Keratinocyte (primary cell): Measurements from ENCODE around the gene RPEL1. TPM values are rescaled to one million over a fixed set of nuclear protein-coding genes. Genes with fewer than 3 reads are reported as not detected.
A peak's percentile ranks its signal among the peaks of the same experiment; 100 is the strongest.

ENCODE experiments used
- DNase-seq: peaks from one replicate; pipeline ENCODE4 v3.0.0-alpha.2; 2011; ENCODE audit warnings: low read depth, missing footprints, low spot score
- FAIRE-seq: peaks from 2 replicates; lab custom pipeline; 2011; peaks lifted over from hg19 to GRCh38; lab: Jason Lieb, UNC
- H2AFZ ChIP-seq: 2 replicates; pipeline ENCODE4 v1.6.0; 2012; ENCODE audit warnings: low read length, control low read depth, inconsistent platforms; ENCODE audit not compliant: control insufficient read depth
- H3K27ac ChIP-seq: 2 replicates; pipeline ENCODE4 v1.5.1; 2011; ENCODE audit warnings: low read length; ENCODE audit not compliant: control insufficient read depth, insufficient read depth
- H3K27me3 ChIP-seq: 3 replicates; pipeline ENCODE4 v1.6.0; 2011; ENCODE audit warnings: low read length; ENCODE audit not compliant: control insufficient read depth, insufficient read depth; ENCODE audit errors: extremely low read depth
- H3K36me3 ChIP-seq, 2 experiments: 2 replicates in 1 of 2; 3 replicates in 1 of 2; pipeline ENCODE4 v1.5.1; 2011; ENCODE audit warnings: low read length in 2 of 2, mild to moderate bottlenecking in 1 of 2; ENCODE audit not compliant: control insufficient read depth in 2 of 2, insufficient read depth in 2 of 2; ENCODE audit errors: extremely low read depth in 1 of 2
- H3K4me1 ChIP-seq: 3 replicates; pipeline ENCODE4 v1.5.1; 2011; ENCODE audit warnings: low read length; ENCODE audit not compliant: control insufficient read depth, insufficient read depth; ENCODE audit errors: extremely low read depth
- H3K4me2 ChIP-seq: 3 replicates; pipeline ENCODE4 v1.6.0; 2011; ENCODE audit warnings: low read depth, low read length; ENCODE audit not compliant: control insufficient read depth, insufficient read depth; ENCODE audit errors: extremely low read depth
- H3K4me3 ChIP-seq, 3 experiments: fragments of 200-600 bp in 1 of 3; sonication (generic) in 1 of 3; 2 replicates in 2 of 3; 3 replicates in 1 of 3; pipeline ENCODE4 v1.5.1; 2011 to 2016; ENCODE audit warnings: low read length in 3 of 3, mild to moderate bottlenecking in 3 of 3, control low read depth in 2 of 3, inconsistent platforms in 1 of 3, low read depth in 1 of 3, mixed read lengths in 1 of 3, mixed run types in 1 of 3, moderate library complexity in 1 of 3; ENCODE audit not compliant: control insufficient read depth in 2 of 3, insufficient read depth in 2 of 3; ENCODE audit errors: extremely low read depth in 1 of 3
- H3K79me2 ChIP-seq: 2 replicates; pipeline ENCODE4 v1.6.0; 2012; ENCODE audit warnings: low read length; ENCODE audit not compliant: control insufficient read depth, insufficient read depth
- H3K9ac ChIP-seq: 3 replicates; pipeline ENCODE4 v1.6.0; 2011; ENCODE audit warnings: low read length; ENCODE audit not compliant: control insufficient read depth, insufficient read depth; ENCODE audit errors: extremely low read depth
- H3K9me1 ChIP-seq: 3 replicates; pipeline ENCODE4 v1.6.0; 2011; ENCODE audit warnings: low read length; ENCODE audit not compliant: control insufficient read depth, insufficient read depth; ENCODE audit errors: extremely low read depth
- H3K9me3 ChIP-seq: 2 replicates; pipeline ENCODE4 v1.5.1; 2012; ENCODE audit warnings: low read depth, low read length; ENCODE audit not compliant: control insufficient read depth
- H4K20me1 ChIP-seq: 3 replicates; pipeline ENCODE4 v1.6.0; 2011; ENCODE audit warnings: low read length; ENCODE audit not compliant: control insufficient read depth, insufficient read depth; ENCODE audit errors: extremely low read depth
- EZH2 ChIP-seq: IDR thresholded peaks from one replicate; pipeline ENCODE4 v1.6.1; 2012; ENCODE audit warnings: inconsistent platforms, mild to moderate bottlenecking, low read length, moderate library complexity
- dilution Hi-C: fragments of 300-500 bp; cut with MboI; formaldehyde crosslinking; loops from one replicate; pipeline ENCODE4 v1.7.0; 2020; ENCODE audit warnings: low sequenced_read_pairs; ENCODE audit not compliant: extremely low pct_ligation_motif_present
- polyA plus RNA-seq, 5 experiments: library from polyadenylated mRNA; depleted of rRNA in 3 of 5; stranded (reverse) in 3 of 5; stranded (forward) in 1 of 5; unstranded in 1 of 5; fragments of >200 nt; gene quantifications; 1 replicate in 1 of 5; 2 replicates in 3 of 5; 3 replicates in 1 of 5; pipeline versions ENCODE4 v1.2.1 to v1.2.3, GENCODE V29; 2011 to 2012; ENCODE audit warnings: missing spikeins in 2 of 5, low read depth in 1 of 5, low replicate concordance in 1 of 5
- TF ChIP-seq, protein P1 (sequence below), 3 experiments: IDR thresholded peaks in 1 of 3; conservative IDR thresholded peaks in 1 of 3; optimal IDR thresholded peaks in 1 of 3; 2 replicates in 2 of 3; 3 replicates in 1 of 3; pipeline versions ENCODE3 to v1.5.1; 2011; ENCODE audit warnings: low read length in 3 of 3, mild to moderate bottlenecking in 3 of 3, moderate library complexity in 2 of 3, control low read depth in 1 of 3, inconsistent platforms in 1 of 3; ENCODE audit not compliant: insufficient read depth in 2 of 3; ENCODE audit errors: extremely low read depth in 1 of 3

RPEL1 gene
- polyA plus RNA-seq, 1 donor (not counting 4 experiments of a cell fraction or from before 2014, with no cell fraction given), result 0.04 TPM

DNA sequence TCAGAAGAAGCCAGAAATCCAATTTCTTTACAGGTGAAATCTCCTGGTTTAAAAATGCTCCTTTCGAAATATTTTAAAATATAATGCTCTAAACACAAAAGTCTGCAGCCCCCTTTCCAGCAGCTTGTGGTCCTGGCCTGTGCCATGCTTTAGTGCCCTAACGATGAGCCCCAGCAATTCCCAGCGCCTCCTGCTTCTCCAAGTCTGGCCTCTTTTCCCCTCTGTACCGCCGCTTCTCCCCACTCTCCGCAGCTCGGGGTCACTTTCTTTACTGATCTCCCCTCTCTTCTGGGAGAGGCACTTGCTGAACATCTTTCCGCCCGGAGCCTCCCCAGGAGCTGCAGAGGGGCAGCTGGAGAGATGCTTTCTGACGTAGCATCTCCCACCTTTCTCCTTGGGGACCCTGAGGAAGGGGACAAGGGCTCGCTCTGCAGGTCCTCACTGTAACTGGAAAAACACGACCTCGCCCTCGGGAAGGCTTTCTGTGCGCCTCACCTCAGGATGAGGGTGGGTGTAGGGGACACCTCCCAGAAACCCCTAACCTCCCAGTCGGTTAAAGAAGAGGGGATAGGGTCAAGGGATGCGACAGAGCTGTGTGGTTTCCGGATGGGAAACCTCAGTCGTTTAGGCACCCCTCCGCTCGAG, 30.7 kb downstream of the RPEL1 start:
- H3K27me3 ChIP-seq, result peaks cover 42% of the 10 kb centered on the region
- dilution Hi-C loops, result no loop called here
- no peak overlapping the region for H2AFZ ChIP-seq
- FAIRE-seq (no peak), DNase-seq (no peak)
- H3K4me2 ChIP-seq, result peak overlapping the region; percentile 77
- TF ChIP-seq, protein P1, sequence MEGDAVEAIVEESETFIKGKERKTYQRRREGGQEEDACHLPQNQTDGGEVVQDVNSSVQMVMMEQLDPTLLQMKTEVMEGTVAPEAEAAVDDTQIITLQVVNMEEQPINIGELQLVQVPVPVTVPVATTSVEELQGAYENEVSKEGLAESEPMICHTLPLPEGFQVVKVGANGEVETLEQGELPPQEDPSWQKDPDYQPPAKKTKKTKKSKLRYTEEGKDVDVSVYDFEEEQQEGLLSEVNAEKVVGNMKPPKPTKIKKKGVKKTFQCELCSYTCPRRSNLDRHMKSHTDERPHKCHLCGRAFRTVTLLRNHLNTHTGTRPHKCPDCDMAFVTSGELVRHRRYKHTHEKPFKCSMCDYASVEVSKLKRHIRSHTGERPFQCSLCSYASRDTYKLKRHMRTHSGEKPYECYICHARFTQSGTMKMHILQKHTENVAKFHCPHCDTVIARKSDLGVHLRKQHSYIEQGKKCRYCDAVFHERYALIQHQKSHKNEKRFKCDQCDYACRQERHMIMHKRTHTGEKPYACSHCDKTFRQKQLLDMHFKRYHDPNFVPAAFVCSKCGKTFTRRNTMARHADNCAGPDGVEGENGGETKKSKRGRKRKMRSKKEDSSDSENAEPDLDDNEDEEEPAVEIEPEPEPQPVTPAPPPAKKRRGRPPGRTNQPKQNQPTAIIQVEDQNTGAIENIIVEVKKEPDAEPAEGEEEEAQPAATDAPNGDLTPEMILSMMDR (optimal IDR thresholded peaks at IDR 0.05 in 1 of 3, IDR thresholded peaks at IDR 0.05 in 1 of 3, conservative IDR thresholded peaks at IDR 0.05 in 1 of 3; ENCODE audit: extremely low read depth in 1 of 3, insufficient read depth in 2 of 3, low read length in 3 of 3), result no peak
- TF ChIP-seq EZH2, result peak; percentile 66
- H3K9me3 ChIP-seq, result no peaks in the 10 kb centered on the region
- H3K36me3 ChIP-seq, result no peaks in the 10 kb centered on the region
- H3K27ac ChIP-seq, result no peak overlapping the region
- peaks cover 16% of the 10 kb centered on the region for H3K4me1 ChIP-seq
- peaks cover 3% of the 10 kb centered on the region for H3K9me1 ChIP-seq
- no peaks in the 10 kb centered on the region for H4K20me1 ChIP-seq
- peak overlapping the region in 2 of 3 experiments; percentile 1 to 13 for H3K4me3 ChIP-seq
- H3K9ac ChIP-seq, result no peak overlapping the region
- no peaks in the 10 kb centered on the region for H3K79me2 ChIP-seq

DNA sequence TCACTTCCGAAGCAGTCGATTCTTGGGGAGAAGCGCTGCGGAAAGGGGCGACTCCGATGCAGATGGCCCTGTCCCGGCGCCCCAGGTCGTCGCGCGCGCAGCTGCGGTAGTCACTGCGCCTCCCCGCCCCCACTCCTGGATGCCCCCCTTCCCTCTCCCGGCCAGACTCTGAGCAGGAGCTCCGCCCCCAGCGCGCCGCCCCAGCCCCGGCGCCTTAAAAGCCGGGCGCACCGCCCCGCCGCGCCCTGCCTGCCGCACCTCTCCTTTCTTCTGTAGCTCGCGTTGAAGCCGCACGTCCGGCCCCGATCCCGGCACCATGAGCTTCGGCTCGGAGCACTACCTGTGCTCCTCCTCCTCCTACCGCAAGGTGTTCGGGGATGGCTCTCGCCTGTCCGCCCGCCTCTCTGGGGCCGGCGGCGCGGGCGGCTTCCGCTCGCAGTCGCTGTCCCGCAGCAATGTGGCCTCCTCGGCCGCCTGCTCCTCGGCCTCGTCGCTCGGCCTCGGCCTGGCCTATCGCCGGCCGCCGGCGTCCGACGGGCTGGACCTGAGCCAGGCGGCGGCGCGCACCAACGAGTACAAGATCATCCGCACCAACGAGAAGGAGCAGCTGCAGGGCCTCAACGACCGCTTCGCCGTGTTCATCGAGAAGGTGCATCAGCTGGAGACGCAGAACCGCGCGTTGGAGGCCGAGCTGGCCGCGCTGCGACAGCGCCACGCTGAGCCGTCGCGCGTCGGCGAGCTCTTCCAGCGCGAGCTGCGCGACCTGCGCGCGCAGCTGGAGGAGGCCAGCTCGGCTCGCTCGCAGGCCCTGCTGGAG, 31.4 kb downstream of the RPEL1 start, which contains the start of gene INA:
Gene INA, plus strand, starts transcription at position 243 of the 817 bp plus-strand sequence. Its CDS starts 74 bp downstream, at position 317.
- FAIRE-seq (no peak), DNase-seq (no peak)
- peaks cover 3% of the 10 kb centered on the region for H3K9me1 ChIP-seq
- peaks cover 48% of the 10 kb centered on the region for H3K27me3 ChIP-seq
- peak within 1 kb of the TSS; percentile 58 for H2AFZ ChIP-seq
- no peak within 1 kb of the TSS for H3K9ac ChIP-seq
- H3K9me3 ChIP-seq, result no peaks in the 10 kb centered on the region
- TF ChIP-seq, protein P1 (optimal IDR thresholded peaks at IDR 0.05 in 1 of 3, IDR thresholded peaks at IDR 0.05 in 1 of 3, conservative IDR thresholded peaks at IDR 0.05 in 1 of 3; ENCODE audit: extremely low read depth in 1 of 3, insufficient read depth in 2 of 3, low read length in 3 of 3), result peak in 1 of 3 experiments; percentile 50
- TF ChIP-seq EZH2, result peak; percentile 70
- no peak within 1 kb of the TSS for H3K27ac ChIP-seq
- H3K4me3 ChIP-seq, result peak within 1 kb of the TSS; percentile 13 to 51 (median 39)
- no peaks in the 10 kb centered on the region for H3K36me3 ChIP-seq
- dilution Hi-C loops, result no loop called here
- H3K4me1 ChIP-seq, result peaks cover 16% of the 10 kb centered on the region
- H3K4me2 ChIP-seq, result peak within 1 kb of the TSS; percentile 77
- H3K79me2 ChIP-seq, result no peaks in the 10 kb centered on the region
- H4K20me1 ChIP-seq, result no peaks in the 10 kb centered on the region
